Ishikawa (cell line): ENCODE results near the gene SPTBN5.
A peak's percentile ranks its signal among the peaks of the same experiment; 100 is the strongest.

Experiments
- CEBPB ChIP-seq: IDR thresholded peaks from 2 replicates; pipeline ENCODE4 v1.6.1; 2012
- CREB1 ChIP-seq: IDR thresholded peaks from 2 replicates; pipeline ENCODE4 v1.6.1; 2012; ENCODE audit warnings: low read depth
- EGR1 ChIP-seq: IDR thresholded peaks from 2 replicates; pipeline ENCODE4 v1.6.1; 2012
- EP300 ChIP-seq: IDR thresholded peaks from 2 replicates; pipeline ENCODE4 v1.6.1; 2012; ENCODE audit warnings: borderline replicate concordance
- FOXM1 ChIP-seq: IDR thresholded peaks from 2 replicates; pipeline ENCODE4 v1.6.1; 2012; ENCODE audit warnings: low read depth, borderline replicate concordance
- NFIC ChIP-seq: IDR thresholded peaks from 2 replicates; pipeline ENCODE4 v1.6.1; 2012
- RAD21 ChIP-seq: IDR thresholded peaks from 2 replicates; pipeline ENCODE4 v1.6.1; 2012; ENCODE audit warnings: low read depth
- TAF1 ChIP-seq: IDR thresholded peaks from 2 replicates; pipeline ENCODE4 v1.6.1; 2012; ENCODE audit warnings: low read depth, mild to moderate bottlenecking
- TCF12 ChIP-seq: IDR thresholded peaks from 2 replicates; pipeline ENCODE4 v1.6.1; 2012; ENCODE audit warnings: low read depth
- TEAD4 ChIP-seq: IDR thresholded peaks from 2 replicates; pipeline ENCODE4 v1.6.1; 2012
- YY1 ChIP-seq: IDR thresholded peaks from 2 replicates; pipeline ENCODE4 v1.6.1; 2012; ENCODE audit warnings: low read depth
- ZBTB7A ChIP-seq: IDR thresholded peaks from 2 replicates; pipeline ENCODE4 v1.6.1; 2012; ENCODE audit warnings: low read depth
- TF ChIP-seq, protein P1 (sequence below): IDR thresholded peaks from 2 replicates; pipeline ENCODE4 v1.6.1; 2012
- TF ChIP-seq, protein P2 (sequence below): IDR thresholded peaks from 2 replicates; pipeline ENCODE4 v1.6.1; 2012; ENCODE audit warnings: low read depth, mild to moderate bottlenecking
- TF ChIP-seq, protein P3 (sequence below): IDR thresholded peaks from 2 replicates; pipeline ENCODE4 v1.6.1; 2012

The SPTBN5 gene

DNA sequence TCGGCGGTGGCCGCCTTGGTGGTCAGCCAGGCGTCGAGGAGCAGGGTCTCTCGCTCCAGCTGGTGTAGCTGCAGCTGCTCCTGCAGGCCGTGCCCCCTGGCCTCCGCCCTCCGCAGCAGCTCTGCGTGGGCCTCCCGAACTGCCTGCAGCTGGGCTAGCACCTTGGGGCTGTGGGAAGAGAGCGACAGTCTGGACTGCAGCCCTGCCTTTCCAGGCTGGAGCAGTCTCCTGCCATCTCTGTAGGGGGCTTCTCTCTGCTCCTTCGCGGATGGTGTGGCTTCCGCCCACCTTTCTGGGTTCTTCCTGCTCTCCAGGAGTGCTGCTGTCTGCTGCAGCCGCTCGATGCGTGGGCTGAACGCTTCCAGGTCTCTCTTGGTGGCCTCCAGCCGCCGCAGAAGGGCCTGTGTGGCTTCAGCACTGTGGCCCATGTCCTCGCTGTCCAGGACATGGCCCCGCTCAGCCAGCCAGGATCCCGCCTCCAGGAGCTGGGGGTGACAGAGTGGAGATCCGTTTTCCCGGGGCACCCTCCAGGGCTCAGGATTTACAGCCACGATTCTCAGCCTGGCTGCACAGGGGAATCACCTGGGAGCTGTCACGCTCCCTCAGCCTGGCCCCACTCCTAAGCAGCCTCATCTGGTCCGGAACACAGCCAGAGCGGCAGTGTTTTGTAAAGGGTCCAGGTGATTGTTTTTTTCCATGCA lies 38.4 kb downstream of the SPTBN5 start:
- TF ChIP-seq EGR1, result peak; percentile 64
- peak; percentile 39; the same call in 1 of the 2 replicates for TF ChIP-seq TCF12
- no peak for TF ChIP-seq FOXM1

GRCh38 chr15:41854443-41854842 lies 39.4 kb downstream of the SPTBN5 start:
- TF ChIP-seq, protein P1, sequence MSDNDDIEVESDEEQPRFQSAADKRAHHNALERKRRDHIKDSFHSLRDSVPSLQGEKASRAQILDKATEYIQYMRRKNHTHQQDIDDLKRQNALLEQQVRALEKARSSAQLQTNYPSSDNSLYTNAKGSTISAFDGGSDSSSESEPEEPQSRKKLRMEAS, result peak; percentile 59
- TF ChIP-seq YY1 (no peak), NFIC (peak; percentile 35)

- TF ChIP-seq YY1, result no peak
- no peak for TF ChIP-seq TCF12
- TF ChIP-seq FOXM1, result no peak
- no peak for TF ChIP-seq EGR1
- no peak for TF ChIP-seq ZBTB7A
- TF ChIP-seq, protein P2, sequence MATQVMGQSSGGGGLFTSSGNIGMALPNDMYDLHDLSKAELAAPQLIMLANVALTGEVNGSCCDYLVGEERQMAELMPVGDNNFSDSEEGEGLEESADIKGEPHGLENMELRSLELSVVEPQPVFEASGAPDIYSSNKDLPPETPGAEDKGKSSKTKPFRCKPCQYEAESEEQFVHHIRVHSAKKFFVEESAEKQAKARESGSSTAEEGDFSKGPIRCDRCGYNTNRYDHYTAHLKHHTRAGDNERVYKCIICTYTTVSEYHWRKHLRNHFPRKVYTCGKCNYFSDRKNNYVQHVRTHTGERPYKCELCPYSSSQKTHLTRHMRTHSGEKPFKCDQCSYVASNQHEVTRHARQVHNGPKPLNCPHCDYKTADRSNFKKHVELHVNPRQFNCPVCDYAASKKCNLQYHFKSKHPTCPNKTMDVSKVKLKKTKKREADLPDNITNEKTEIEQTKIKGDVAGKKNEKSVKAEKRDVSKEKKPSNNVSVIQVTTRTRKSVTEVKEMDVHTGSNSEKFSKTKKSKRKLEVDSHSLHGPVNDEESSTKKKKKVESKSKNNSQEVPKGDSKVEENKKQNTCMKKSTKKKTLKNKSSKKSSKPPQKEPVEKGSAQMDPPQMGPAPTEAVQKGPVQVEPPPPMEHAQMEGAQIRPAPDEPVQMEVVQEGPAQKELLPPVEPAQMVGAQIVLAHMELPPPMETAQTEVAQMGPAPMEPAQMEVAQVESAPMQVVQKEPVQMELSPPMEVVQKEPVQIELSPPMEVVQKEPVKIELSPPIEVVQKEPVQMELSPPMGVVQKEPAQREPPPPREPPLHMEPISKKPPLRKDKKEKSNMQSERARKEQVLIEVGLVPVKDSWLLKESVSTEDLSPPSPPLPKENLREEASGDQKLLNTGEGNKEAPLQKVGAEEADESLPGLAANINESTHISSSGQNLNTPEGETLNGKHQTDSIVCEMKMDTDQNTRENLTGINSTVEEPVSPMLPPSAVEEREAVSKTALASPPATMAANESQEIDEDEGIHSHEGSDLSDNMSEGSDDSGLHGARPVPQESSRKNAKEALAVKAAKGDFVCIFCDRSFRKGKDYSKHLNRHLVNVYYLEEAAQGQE, result no peak
- no peak for TF ChIP-seq CEBPB
- no peak for TF ChIP-seq RAD21
- TF ChIP-seq, protein P1, result no peak
- no peak for TF ChIP-seq TAF1
- no peak for TF ChIP-seq NFIC
- TF ChIP-seq, protein P3, sequence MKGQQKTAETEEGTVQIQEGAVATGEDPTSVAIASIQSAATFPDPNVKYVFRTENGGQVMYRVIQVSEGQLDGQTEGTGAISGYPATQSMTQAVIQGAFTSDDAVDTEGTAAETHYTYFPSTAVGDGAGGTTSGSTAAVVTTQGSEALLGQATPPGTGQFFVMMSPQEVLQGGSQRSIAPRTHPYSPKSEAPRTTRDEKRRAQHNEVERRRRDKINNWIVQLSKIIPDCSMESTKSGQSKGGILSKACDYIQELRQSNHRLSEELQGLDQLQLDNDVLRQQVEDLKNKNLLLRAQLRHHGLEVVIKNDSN, result no peak
- no peak for TF ChIP-seq CREB1
- TF ChIP-seq TEAD4, result no peak
Measured at GRCh38 chr15:41853831-41854230, 40.0 kb downstream of the SPTBN5 start.

DNA sequence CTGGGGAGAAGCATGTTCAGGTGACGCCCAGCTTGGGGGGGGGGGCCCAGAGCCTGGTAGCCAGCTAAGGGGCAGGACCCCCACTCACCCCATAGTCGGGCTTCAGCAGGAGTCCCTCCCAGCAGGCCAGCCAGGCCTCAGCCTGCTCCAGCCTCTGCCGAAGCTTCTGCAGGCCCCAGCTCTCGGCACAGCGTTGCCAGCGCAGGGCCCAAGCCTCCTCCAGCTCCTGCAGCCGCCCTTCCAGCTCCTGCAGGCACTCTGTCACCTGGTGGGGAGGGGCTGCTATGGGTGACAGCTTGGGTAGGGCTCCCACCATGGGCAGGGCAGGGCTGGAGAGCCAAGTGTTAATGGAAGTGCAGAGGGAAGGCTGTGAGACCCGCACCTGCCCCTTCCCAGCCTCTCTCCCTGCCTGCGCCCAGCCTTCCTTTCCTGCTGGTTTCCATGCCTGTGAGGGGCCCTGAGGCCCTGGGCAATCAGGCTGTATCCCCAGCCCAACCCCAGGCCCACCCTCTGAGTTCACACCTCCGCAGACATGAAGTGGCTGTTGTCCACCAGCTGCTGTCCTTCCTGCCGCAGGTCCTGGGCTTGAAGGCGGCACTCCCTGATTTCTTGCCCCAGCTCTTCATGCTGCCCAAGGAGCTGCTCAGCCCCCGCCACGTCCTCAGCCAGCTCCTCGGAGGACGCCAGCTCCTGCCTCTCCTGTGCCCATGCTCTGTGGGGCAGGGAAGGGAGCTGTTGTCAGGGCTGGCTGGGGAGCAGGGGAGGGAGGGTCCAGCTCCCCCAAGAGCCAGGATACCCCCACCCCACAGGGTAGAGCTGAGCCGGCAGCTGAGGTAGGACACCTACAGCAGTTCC lies 40.9 kb downstream of the SPTBN5 start:
- TF ChIP-seq NFIC, result no peak
- TF ChIP-seq, protein P3, result no peak
- TF ChIP-seq YY1, result no peak
- TF ChIP-seq RAD21, result no peak
- TF ChIP-seq TAF1, result no peak
- no peak for TF ChIP-seq EP300
- no peak for TF ChIP-seq CEBPB
- TF ChIP-seq, protein P2, result no peak
- no peak for TF ChIP-seq CREB1
- TF ChIP-seq TEAD4, result no peak
- no peak for TF ChIP-seq ZBTB7A
- no peak for TF ChIP-seq EGR1
- TF ChIP-seq TCF12, result no peak
- TF ChIP-seq, protein P1, result no peak
- no peak for TF ChIP-seq FOXM1

DNA sequence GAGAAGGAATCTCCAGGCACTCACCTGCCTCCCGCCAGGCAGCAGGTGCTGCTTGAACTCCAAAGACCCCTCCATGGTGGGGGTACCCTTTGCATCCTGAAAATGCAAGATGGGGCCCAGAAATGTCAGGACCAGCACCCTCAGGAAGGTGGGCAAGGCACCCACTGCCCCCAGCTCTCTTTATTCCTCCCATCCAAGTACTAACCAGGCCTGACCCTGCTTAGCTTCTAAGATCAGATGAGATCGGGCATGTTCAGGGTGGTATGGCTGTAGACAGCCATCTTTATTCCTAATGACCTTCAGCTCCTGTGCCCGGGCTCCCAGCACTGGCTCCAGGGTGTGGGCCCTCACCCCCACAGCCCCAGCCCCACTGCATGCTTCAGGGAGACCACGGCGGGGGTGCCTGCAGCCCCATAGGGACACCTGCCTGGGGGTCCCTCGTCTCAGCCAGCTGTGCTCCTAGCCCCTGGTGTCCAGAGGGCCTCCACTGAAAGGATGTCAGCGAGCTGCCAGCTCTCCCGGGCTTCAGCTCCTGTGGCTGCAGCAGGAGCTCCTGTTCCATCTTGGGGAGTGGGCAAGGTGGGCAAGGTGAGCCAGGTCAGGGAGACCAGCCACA lies 42.0 kb downstream of the SPTBN5 start:
- TF ChIP-seq NFIC (no peak), ZBTB7A (peak; percentile 61; the same call in 1 of the 2 replicates), TAF1 (no peak)

DNA sequence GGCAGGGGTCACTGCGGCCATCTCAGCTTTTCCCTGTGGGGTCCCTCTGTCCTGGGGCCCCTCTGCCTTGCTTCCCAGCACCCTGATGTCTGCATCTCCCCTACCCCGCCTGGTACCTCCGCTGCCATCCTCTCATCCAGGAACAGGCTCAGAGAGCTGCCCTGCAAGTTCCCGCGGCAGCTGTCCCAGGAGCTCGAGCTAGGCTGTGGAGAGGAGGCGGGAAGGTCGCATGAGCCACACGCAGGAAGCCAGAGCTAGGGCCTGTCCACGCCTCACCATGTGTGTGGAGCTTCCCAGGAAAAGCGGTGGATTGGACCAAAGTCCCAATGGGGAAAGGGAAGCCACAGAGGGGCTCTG lies 42.7 kb downstream of the SPTBN5 start:
- TF ChIP-seq, protein P3, result no peak
- no peak for TF ChIP-seq RAD21
- no peak for TF ChIP-seq ZBTB7A
- no peak for TF ChIP-seq CEBPB
- TF ChIP-seq CREB1, result no peak
- TF ChIP-seq NFIC, result no peak
- TF ChIP-seq EP300, result no peak
- no peak for TF ChIP-seq TCF12
- TF ChIP-seq, protein P1, result no peak
- TF ChIP-seq FOXM1, result no peak
- no peak for TF ChIP-seq EGR1
- no peak for TF ChIP-seq TAF1
- no peak for TF ChIP-seq TEAD4
- TF ChIP-seq YY1, result no peak
- TF ChIP-seq, protein P2, result no peak
